ACC112 (cell line): ENCODE data around the gene STAB1.

Experiments used
- H2AFZ ChIP-seq: fragments of 200-600 bp; sonication (generic); one replicate; pipeline ENCODE4 v1.6.0; 2017; ENCODE audit warnings: antibody characterized with exemption, low read length; ENCODE audit not compliant: unreplicated experiment
- H3K27ac ChIP-seq: fragments of 200-600 bp; sonication (generic); 2 replicates; pipeline ENCODE4 v1.5.1; 2014; ENCODE audit warnings: low read depth, mild to moderate bottlenecking, antibody characterized with exemption, low read length, moderate library complexity
- H3K27me3 ChIP-seq: fragments of 200-600 bp; sonication (generic); 2 replicates; pipeline ENCODE4 v1.6.1; 2014; ENCODE audit warnings: mild to moderate bottlenecking, antibody characterized with exemption, low read length, moderate library complexity, mixed read lengths; ENCODE audit not compliant: insufficient read depth
- H3K36me3 ChIP-seq: fragments of 200-600 bp; sonication (generic); 2 replicates; pipeline ENCODE4 v1.6.1; 2016; ENCODE audit warnings: mild to moderate bottlenecking, antibody characterized with exemption, low read length, moderate library complexity, mixed read lengths; ENCODE audit not compliant: insufficient read depth
- H3K4me1 ChIP-seq: fragments of 200-600 bp; sonication (generic); one replicate; pipeline ENCODE4 v1.6.1; 2016; ENCODE audit warnings: low read length, mixed read lengths; ENCODE audit not compliant: insufficient read depth, unreplicated experiment, control insufficient read depth
- H3K4me3 ChIP-seq: fragments of 200-600 bp; sonication (generic); 2 replicates; pipeline ENCODE4 v1.5.1; 2014; ENCODE audit warnings: mild to moderate bottlenecking, low read depth, low read length
- H3K79me2 ChIP-seq: fragments of 200-600 bp; sonication (generic); one replicate; pipeline ENCODE4 v1.6.0; 2016; ENCODE audit warnings: low read length; ENCODE audit not compliant: control insufficient read depth, unreplicated experiment, insufficient read depth

STAB1 gene

DNA sequence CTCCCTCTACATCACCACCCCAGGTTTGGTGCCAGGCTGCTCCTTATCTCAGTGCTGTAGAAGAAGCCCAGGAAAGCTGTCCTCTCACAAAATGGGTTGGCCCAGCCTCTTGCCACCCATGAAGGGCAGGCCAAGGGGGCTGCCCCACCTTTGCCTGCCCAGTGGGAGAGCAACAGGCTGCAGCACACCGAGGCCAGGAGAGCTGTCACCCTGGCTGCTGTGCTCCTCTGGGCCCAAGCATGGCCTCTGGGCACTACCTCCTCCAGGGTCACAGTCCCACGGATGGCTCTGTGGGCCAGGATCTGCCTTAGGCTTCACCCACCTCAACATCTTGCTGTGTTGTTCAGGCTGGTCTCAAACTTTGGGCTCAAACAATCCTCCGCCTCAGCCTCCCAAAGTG is 6.4 kb upstream of the STAB1 start:
- Histone ChIP-seq H3K27me3 (no peaks in the 10 kb centered on the region), H3K27ac (no peak overlapping the region), H2AFZ (no peak overlapping the region), H3K4me3 (no peak overlapping the region), H3K4me1 (no peaks in the 10 kb centered on the region), H3K36me3 (peaks cover 3% of the 10 kb centered on the region; the same call in 1 of the 2 replicates), H3K79me2 (no peaks in the 10 kb centered on the region)

DNA sequence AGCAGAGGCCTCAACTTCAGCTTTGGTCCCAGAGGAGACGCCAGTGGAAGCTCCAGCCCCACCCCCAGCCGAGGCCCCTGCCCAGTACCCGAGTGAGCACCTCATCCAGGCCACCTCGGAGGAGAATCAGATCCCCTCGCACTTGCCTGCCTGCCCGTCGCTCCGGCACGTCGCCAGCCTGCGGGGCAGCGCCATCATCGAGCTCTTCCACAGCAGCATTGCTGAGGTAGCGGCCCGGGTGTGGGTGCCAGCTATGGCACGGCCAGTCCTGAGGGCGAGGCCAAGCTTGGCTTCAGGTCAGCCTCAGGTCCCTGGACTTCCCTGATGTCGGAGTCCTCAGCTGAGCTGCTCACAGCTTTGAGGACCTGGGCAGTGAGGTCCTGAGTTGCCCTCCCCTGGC is 5.7 kb upstream of the STAB1 start:
- Histone ChIP-seq H3K4me3 (no peak overlapping the region), H3K79me2 (no peaks in the 10 kb centered on the region), H3K4me1 (no peaks in the 10 kb centered on the region), H3K27me3 (no peaks in the 10 kb centered on the region), H2AFZ (no peak overlapping the region), H3K27ac (no peak overlapping the region), H3K36me3 (peaks cover 3% of the 10 kb centered on the region; the same call in 1 of the 2 replicates)

GRCh38 chr3:52490035-52490938 is 4.9 kb upstream of the STAB1 start:
- Histone ChIP-seq H3K4me1 (peaks cover under 1% of the 10 kb centered on the region), H3K27ac (no peak overlapping the region), H3K27me3 (no peaks in the 10 kb centered on the region), H3K79me2 (no peaks in the 10 kb centered on the region), H3K4me3 (no peak overlapping the region), H2AFZ (no peak overlapping the region), H3K36me3 (peaks cover 3% of the 10 kb centered on the region; the same call in 1 of the 2 replicates)

GRCh38 chr3:52490939-52491526 is 4.1 kb upstream of the STAB1 start:
- peaks cover 3% of the 10 kb centered on the region; the same call in 1 of the 2 replicates for H3K36me3 ChIP-seq
- no peak overlapping the region for H3K27ac ChIP-seq
- no peak overlapping the region for H3K4me3 ChIP-seq
- no peaks in the 10 kb centered on the region for H3K79me2 ChIP-seq
- H3K4me1 ChIP-seq, result peaks cover 8% of the 10 kb centered on the region
- H2AFZ ChIP-seq, result no peak overlapping the region
- H3K27me3 ChIP-seq, result no peaks in the 10 kb centered on the region

GRCh38 chr3:52492059-52492458 is 3.1 kb upstream of the STAB1 start:
- Histone ChIP-seq H3K27ac (no peak overlapping the region), H3K4me3 (no peak overlapping the region), H3K79me2 (no peaks in the 10 kb centered on the region), H2AFZ (no peak overlapping the region), H3K36me3 (peaks cover 3% of the 10 kb centered on the region; the same call in 1 of the 2 replicates), H3K27me3 (no peaks in the 10 kb centered on the region), H3K4me1 (peaks cover 12% of the 10 kb centered on the region)

GRCh38 chr3:52493232-52494017 is 1.7 kb upstream of the STAB1 start:
- Histone ChIP-seq H3K27ac (no peak overlapping the region), H3K36me3 (peaks cover 3% of the 10 kb centered on the region; the same call in 1 of the 2 replicates), H3K79me2 (no peaks in the 10 kb centered on the region), H3K4me1 (peaks cover 17% of the 10 kb centered on the region), H3K4me3 (no peak overlapping the region), H2AFZ (no peak overlapping the region), H3K27me3 (no peaks in the 10 kb centered on the region)

GRCh38 chr3:52494445-52494844 is 693 bp upstream of the STAB1 start:
- peaks cover 19% of the 10 kb centered on the region for H3K4me1 ChIP-seq
- no peaks in the 10 kb centered on the region for H3K79me2 ChIP-seq
- H3K27me3 ChIP-seq, result no peaks in the 10 kb centered on the region
- peaks cover 3% of the 10 kb centered on the region; the same call in 1 of the 2 replicates for H3K36me3 ChIP-seq
- H2AFZ ChIP-seq, result no peak overlapping the region
- no peak overlapping the region for H3K27ac ChIP-seq
- no peak overlapping the region for H3K4me3 ChIP-seq

- Histone ChIP-seq H3K4me1 (peaks cover 19% of the 10 kb centered on the region), H3K27ac (no peak overlapping the region), H2AFZ (no peak overlapping the region), H3K79me2 (no peaks in the 10 kb centered on the region), H3K36me3 (peaks cover 3% of the 10 kb centered on the region; the same call in 1 of the 2 replicates), H3K4me3 (no peak overlapping the region), H3K27me3 (no peaks in the 10 kb centered on the region)
Measured at GRCh38 chr3:52495777-52496602, 852 bp downstream of the STAB1 start.

- Histone ChIP-seq H3K4me3 (no peak overlapping the region), H3K4me1 (peaks cover 19% of the 10 kb centered on the region), H3K27me3 (no peaks in the 10 kb centered on the region), H2AFZ (no peak overlapping the region), H3K27ac (no peak overlapping the region), H3K36me3 (no peaks in the 10 kb centered on the region), H3K79me2 (no peaks in the 10 kb centered on the region)
Measured at GRCh38 chr3:52498137-52499054, 3.3 kb downstream of the STAB1 start.
